ENCODE results near the gene ABHD17C. TPM values are rescaled to one million over a fixed set of nuclear protein-coding genes. Genes with fewer than 3 reads are reported as not detected.

Gene ABHD17C
- polyA plus RNA-seq, 2 of the 4 experiments (the other 2 are of a cell fraction): 14.0 to 23.7 TPM

DNA sequence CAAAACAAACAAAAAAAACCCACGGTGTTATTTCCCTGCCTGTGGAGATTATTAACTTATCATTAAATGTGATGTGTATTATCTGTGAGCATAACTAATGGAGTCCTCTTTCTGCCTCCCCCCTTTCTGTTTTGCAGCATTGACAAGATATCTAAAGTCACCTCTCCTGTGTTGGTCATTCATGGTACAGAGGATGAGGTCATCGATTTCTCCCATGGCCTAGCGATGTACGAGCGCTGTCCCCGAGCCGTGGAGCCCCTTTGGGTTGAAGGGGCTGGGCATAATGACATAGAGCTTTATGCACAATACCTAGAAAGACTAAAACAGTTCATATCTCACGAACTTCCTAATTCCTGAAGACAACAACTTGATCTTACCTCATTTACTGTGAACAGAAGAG is 58.9 kb downstream of the ABHD17C start:
- WGBS (ENCODE audit: missing lambda C conversion rate): 86% methylated on average over 8 of the region's 8 CpGs

DNA sequence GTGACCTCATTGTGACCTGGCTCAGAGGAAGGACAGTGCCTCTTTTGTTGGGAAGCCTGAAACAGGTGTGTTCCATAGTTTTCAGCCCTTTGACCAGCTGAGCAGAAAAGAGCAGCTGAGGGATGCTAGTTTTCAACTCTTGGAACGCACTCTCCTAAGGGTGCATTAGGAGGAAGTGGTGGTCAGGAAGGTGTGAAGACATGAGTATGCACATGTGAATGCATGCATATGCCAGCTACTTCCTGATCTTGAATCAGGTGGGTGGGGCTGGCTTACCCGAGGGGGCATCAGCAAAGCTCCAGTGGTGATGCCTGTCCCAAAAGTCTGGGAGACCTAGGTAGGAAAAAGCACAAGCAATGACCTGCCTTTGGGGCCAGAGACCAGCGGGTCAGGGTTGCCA is 60.8 kb downstream of the ABHD17C start:
- no peak overlapping the region for H3K4me2 ChIP-seq
- no peak for FAIRE-seq
- CTCF ChIA-PET: interaction anchor here (1.3 to 2.0 kb wide), 3 partner anchors 21 to 214 kb away, joined by 5 to 7 read pairs (median 6); partner anchors contain the start of gene CEMIP
- H3K9me3 ChIP-seq: no peaks in the 10 kb centered on the region
- H3K4me1 ChIP-seq: no peaks in the 10 kb centered on the region
- WGBS (ENCODE audit: missing lambda C conversion rate): 75% methylated on average over 3 of the region's 3 CpGs
- ATAC-seq: no peak
- TF ChIP-seq, protein P1, sequence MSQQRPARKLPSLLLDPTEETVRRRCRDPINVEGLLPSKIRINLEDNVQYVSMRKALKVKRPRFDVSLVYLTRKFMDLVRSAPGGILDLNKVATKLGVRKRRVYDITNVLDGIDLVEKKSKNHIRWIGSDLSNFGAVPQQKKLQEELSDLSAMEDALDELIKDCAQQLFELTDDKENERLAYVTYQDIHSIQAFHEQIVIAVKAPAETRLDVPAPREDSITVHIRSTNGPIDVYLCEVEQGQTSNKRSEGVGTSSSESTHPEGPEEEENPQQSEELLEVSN (IDR thresholded peaks at IDR 0.05; ENCODE audit: borderline replicate concordance, low read depth): no peak
- TF ChIP-seq NFE2L2 (conservative IDR thresholded peaks at IDR 0.05; ENCODE audit: low read length): no peak
- TF ChIP-seq POLR2A (IDR thresholded peaks at IDR 0.05; ENCODE audit: low read length): no peak
- TF ChIP-seq ZFP36 (IDR thresholded peaks at IDR 0.05; ENCODE audit: borderline replicate concordance, partially characterized antibody): no peak
- TF ChIP-seq, protein P2, sequence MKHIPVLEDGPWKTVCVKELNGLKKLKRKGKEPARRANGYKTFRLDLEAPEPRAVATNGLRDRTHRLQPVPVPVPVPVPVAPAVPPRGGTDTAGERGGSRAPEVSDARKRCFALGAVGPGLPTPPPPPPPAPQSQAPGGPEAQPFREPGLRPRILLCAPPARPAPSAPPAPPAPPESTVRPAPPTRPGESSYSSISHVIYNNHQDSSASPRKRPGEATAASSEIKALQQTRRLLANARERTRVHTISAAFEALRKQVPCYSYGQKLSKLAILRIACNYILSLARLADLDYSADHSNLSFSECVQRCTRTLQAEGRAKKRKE (CRISPR knock-in tag; IDR thresholded peaks at IDR 0.05; ENCODE audit: low read depth): no peak
- no peak for TF ChIP-seq ZNF302 (CRISPR knock-in tag; IDR thresholded peaks at IDR 0.05)
- DNase-seq (ENCODE audit: low read depth in 1 of 2, low spot score in 1 of 2): no peak
- POLR2A ChIA-PET: no interaction called here
- H3K4me3 ChIP-seq: no peak overlapping the region
- no peak overlapping the region for H3K27ac ChIP-seq

More for the DNA sequence above, 58.9 kb downstream of the ABHD17C start:
- TF ChIP-seq, protein P3, sequence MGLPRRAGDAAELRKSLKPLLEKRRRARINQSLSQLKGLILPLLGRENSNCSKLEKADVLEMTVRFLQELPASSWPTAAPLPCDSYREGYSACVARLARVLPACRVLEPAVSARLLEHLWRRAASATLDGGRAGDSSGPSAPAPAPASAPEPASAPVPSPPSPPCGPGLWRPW (IDR thresholded peaks at IDR 0.05): no peak
- no peak for TF ChIP-seq EHF (CRISPR knock-in tag; IDR thresholded peaks at IDR 0.05)
- no peak for TF ChIP-seq NPAS2 (CRISPR knock-in tag; IDR thresholded peaks at IDR 0.05; ENCODE audit: borderline replicate concordance)
- TF ChIP-seq, protein P4, sequence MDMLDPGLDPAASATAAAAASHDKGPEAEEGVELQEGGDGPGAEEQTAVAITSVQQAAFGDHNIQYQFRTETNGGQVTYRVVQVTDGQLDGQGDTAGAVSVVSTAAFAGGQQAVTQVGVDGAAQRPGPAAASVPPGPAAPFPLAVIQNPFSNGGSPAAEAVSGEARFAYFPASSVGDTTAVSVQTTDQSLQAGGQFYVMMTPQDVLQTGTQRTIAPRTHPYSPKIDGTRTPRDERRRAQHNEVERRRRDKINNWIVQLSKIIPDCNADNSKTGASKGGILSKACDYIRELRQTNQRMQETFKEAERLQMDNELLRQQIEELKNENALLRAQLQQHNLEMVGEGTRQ (IDR thresholded peaks at IDR 0.05): no peak
- no peak for TF ChIP-seq MAZ (IDR thresholded peaks at IDR 0.05; ENCODE audit: borderline replicate concordance, low read depth, low read length)
- no peak for TF ChIP-seq CBX8 (IDR thresholded peaks at IDR 0.05)
- TF ChIP-seq FOSL2 (IDR thresholded peaks at IDR 0.05): no peak
- no peak for TF ChIP-seq FOSL2 (CRISPR knock-in tag; IDR thresholded peaks at IDR 0.05)
- no peak for TF ChIP-seq POLR2A (IDR thresholded peaks at IDR 0.05; ENCODE audit: low read length)
- no peak for TF ChIP-seq JUN (IDR thresholded peaks at IDR 0.05)
- TF ChIP-seq GATA3 (IDR thresholded peaks at IDR 0.05; ENCODE audit: borderline replicate concordance): no peak
- TF ChIP-seq HOXB5 (CRISPR knock-in tag; IDR thresholded peaks at IDR 0.05): no peak
- TF ChIP-seq MAFK (IDR thresholded peaks at IDR 0.05; ENCODE audit: partially characterized antibody): no peak
- no peak for TF ChIP-seq HEYL (CRISPR knock-in tag; IDR thresholded peaks at IDR 0.05)
- TF ChIP-seq, protein P5, sequence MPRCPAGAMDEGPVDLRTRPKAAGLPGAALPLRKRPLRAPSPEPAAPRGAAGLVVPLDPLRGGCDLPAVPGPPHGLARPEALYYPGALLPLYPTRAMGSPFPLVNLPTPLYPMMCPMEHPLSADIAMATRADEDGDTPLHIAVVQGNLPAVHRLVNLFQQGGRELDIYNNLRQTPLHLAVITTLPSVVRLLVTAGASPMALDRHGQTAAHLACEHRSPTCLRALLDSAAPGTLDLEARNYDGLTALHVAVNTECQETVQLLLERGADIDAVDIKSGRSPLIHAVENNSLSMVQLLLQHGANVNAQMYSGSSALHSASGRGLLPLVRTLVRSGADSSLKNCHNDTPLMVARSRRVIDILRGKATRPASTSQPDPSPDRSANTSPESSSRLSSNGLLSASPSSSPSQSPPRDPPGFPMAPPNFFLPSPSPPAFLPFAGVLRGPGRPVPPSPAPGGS (IDR thresholded peaks at IDR 0.05): no peak
- TF ChIP-seq SMC3 (IDR thresholded peaks at IDR 0.05): no peak
- TF ChIP-seq HOXB13 (CRISPR knock-in tag; IDR thresholded peaks at IDR 0.05; ENCODE audit: low read depth): no peak
- CTCF ChIA-PET: interaction anchor here (0.8 to 1.3 kb wide), 4 partner anchors 12 to 298 kb away, joined by 3 to 4 read pairs (median 3); no protein-coding TSS in a partner anchor
- Histone ChIP-seq H3K4me2 (no peak overlapping the region), H3K4me3 (no peak overlapping the region), H3K27ac (no peak overlapping the region), H3K4me1 (peaks cover 13% of the 10 kb centered on the region), H3K9me3 (no peaks in the 10 kb centered on the region)
- ATAC-seq (no peak), DNase-seq (ENCODE audit: low read depth in 1 of 2, low spot score in 1 of 2) (no peak), FAIRE-seq (no peak)
- POLR2A ChIA-PET: no interaction called here

Measured in A549 (cell line).